ENCODE results near the gene KTN1.

KTN1 gene

DNA sequence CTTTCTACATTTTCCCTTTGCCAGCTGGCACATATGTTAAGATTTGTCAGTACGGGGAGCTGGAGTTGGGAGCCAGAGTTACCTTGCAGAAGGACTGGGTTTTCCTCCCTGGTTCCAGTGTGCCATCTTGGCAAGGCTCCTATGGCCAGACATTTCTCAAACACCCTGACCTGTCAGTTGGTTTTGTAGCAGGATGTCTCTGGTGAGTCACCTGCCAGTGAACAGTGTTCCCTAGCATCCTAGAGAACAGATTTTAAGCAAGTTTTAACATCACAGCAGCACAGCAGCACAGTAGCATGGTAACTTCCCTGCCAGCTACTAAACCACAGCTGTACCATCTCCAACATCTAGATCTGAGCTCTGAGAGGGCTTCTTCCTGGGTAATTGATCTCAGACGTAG, 26.2 kb upstream of the KTN1 start:
- TF ChIP-seq ZNF8 (CRISPR knock-in tag; IDR thresholded peaks at IDR 0.05) (no peak), ZNF565 (CRISPR knock-in tag; conservative IDR thresholded peaks at IDR 0.05; ENCODE audit: low read depth) (no peak)
- TF ChIP-seq, protein P1, sequence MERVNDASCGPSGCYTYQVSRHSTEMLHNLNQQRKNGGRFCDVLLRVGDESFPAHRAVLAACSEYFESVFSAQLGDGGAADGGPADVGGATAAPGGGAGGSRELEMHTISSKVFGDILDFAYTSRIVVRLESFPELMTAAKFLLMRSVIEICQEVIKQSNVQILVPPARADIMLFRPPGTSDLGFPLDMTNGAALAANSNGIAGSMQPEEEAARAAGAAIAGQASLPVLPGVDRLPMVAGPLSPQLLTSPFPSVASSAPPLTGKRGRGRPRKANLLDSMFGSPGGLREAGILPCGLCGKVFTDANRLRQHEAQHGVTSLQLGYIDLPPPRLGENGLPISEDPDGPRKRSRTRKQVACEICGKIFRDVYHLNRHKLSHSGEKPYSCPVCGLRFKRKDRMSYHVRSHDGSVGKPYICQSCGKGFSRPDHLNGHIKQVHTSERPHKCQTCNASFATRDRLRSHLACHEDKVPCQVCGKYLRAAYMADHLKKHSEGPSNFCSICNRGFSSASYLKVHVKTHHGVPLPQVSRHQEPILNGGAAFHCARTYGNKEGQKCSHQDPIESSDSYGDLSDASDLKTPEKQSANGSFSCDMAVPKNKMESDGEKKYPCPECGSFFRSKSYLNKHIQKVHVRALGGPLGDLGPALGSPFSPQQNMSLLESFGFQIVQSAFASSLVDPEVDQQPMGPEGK (CRISPR knock-in tag; IDR thresholded peaks at IDR 0.05; ENCODE audit: borderline replicate concordance) = no peak

DNA sequence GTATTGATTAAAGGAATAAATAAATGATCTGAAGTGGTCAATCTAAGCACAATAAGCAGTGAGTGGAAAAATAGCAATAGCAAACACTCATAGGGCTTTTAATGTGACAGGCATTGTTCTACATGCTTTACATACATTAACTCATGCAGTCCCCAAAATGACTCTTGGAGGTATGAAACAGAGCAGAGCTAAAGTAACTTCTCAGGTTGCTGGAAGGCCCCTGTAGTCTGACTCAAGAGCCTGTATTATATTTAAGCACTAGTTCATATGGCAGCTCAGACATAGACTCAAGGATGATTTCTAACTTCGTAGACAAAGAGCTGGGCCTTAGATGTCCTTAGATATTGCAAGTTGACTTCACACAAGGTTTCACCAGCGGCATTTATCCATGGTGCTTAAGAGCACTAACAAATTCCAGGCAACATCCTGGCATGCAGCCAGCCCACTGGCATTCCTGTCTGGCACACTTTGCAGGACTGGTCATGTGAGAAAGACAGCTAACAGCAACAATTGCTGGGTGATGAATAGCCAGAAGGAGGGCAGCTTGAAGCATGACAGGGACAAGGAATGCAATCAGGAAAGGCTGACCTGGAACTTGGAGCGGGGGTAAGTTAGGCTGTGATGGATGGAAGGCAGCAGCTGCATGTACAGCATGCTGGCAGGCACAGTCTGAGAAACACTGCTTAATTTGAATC, 22.9 kb upstream of the KTN1 start:
- TF ChIP-seq BACH2 (CRISPR knock-in tag; IDR thresholded peaks at IDR 0.05; ENCODE audit: borderline replicate concordance) = no peak
- TF ChIP-seq ZNF565 (CRISPR knock-in tag; conservative IDR thresholded peaks at IDR 0.05; ENCODE audit: low read depth) = no peak
- peak; percentile 40; the same call in 1 of the 2 replicates for TF ChIP-seq TOX (CRISPR knock-in tag; IDR thresholded peaks at IDR 0.05; ENCODE audit: borderline replicate concordance)
- peak; percentile 89 for TF ChIP-seq ISL1 (CRISPR knock-in tag; IDR thresholded peaks at IDR 0.05)
- peak; percentile 56 for TF ChIP-seq ZFP3 (CRISPR knock-in tag; IDR thresholded peaks at IDR 0.05)
- TF ChIP-seq, protein P2, sequence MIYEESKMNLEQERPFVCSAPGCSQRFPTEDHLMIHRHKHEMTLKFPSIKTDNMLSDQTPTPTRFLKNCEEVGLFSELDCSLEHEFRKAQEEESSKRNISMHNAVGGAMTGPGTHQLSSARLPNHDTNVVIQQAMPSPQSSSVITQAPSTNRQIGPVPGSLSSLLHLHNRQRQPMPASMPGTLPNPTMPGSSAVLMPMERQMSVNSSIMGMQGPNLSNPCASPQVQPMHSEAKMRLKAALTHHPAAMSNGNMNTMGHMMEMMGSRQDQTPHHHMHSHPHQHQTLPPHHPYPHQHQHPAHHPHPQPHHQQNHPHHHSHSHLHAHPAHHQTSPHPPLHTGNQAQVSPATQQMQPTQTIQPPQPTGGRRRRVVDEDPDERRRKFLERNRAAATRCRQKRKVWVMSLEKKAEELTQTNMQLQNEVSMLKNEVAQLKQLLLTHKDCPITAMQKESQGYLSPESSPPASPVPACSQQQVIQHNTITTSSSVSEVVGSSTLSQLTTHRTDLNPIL (CRISPR knock-in tag; IDR thresholded peaks at IDR 0.05; ENCODE audit: low read depth) = peak; percentile 66; the same call in 1 of the 2 replicates
- TF ChIP-seq CSDC2 (CRISPR knock-in tag; IDR thresholded peaks at IDR 0.05) = 0 out of 2 replicates have a peak, but pooled peaks have one; percentile 51
- TF ChIP-seq SNAI2 (CRISPR knock-in tag; IDR thresholded peaks at IDR 0.05) = peak; percentile 86
- TF ChIP-seq, protein P3, sequence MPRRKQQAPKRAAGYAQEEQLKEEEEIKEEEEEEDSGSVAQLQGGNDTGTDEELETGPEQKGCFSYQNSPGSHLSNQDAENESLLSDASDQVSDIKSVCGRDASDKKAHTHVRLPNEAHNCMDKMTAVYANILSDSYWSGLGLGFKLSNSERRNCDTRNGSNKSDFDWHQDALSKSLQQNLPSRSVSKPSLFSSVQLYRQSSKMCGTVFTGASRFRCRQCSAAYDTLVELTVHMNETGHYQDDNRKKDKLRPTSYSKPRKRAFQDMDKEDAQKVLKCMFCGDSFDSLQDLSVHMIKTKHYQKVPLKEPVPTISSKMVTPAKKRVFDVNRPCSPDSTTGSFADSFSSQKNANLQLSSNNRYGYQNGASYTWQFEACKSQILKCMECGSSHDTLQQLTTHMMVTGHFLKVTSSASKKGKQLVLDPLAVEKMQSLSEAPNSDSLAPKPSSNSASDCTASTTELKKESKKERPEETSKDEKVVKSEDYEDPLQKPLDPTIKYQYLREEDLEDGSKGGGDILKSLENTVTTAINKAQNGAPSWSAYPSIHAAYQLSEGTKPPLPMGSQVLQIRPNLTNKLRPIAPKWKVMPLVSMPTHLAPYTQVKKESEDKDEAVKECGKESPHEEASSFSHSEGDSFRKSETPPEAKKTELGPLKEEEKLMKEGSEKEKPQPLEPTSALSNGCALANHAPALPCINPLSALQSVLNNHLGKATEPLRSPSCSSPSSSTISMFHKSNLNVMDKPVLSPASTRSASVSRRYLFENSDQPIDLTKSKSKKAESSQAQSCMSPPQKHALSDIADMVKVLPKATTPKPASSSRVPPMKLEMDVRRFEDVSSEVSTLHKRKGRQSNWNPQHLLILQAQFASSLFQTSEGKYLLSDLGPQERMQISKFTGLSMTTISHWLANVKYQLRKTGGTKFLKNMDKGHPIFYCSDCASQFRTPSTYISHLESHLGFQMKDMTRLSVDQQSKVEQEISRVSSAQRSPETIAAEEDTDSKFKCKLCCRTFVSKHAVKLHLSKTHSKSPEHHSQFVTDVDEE (CRISPR knock-in tag; IDR thresholded peaks at IDR 0.05) = peak; percentile 71; the same call in 1 of the 2 replicates
- peak; percentile 94 for ATAC-seq

More for the DNA sequence above, 26.2 kb upstream of the KTN1 start:
- no peak for ATAC-seq

DNA sequence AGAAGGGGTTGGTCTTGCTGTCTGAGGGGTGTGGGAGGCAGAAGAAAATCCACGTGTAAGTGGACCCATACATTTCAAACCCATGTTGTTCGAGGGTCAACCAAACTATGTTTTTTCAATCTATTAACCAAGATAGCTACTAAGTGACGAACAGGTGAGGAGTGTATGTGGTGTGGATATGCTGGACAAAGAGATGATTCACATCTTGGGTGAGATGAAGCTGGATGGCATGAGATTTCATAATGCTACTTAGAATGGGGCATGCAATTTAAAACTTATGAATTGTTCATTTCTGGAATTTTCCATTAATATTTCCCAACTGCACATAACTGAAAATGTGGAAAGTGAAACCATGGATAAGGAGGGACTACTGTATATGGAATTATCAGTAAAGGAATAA, 17.9 kb upstream of the KTN1 start:
- TF ChIP-seq RARB (CRISPR knock-in tag; IDR thresholded peaks at IDR 0.05) = no peak
- TF ChIP-seq, protein P1 (CRISPR knock-in tag; IDR thresholded peaks at IDR 0.05; ENCODE audit: borderline replicate concordance) = no peak
- no peak for TF ChIP-seq ZNF70 (CRISPR knock-in tag; IDR thresholded peaks at IDR 0.05)
- TF ChIP-seq TCF4 (CRISPR knock-in tag; IDR thresholded peaks at IDR 0.05; ENCODE audit: borderline replicate concordance) = no peak
- no peak for TF ChIP-seq TOX (CRISPR knock-in tag; IDR thresholded peaks at IDR 0.05; ENCODE audit: borderline replicate concordance)
- TF ChIP-seq BACH2 (CRISPR knock-in tag; IDR thresholded peaks at IDR 0.05; ENCODE audit: borderline replicate concordance) = no peak
- no peak for TF ChIP-seq ZC3H10 (CRISPR knock-in tag; IDR thresholded peaks at IDR 0.05)
- TF ChIP-seq, protein P3 (CRISPR knock-in tag; IDR thresholded peaks at IDR 0.05) = no peak
- TF ChIP-seq ZNF8 (CRISPR knock-in tag; IDR thresholded peaks at IDR 0.05) = no peak
- TF ChIP-seq GLIS3 (CRISPR knock-in tag; IDR thresholded peaks at IDR 0.05) = no peak
- TF ChIP-seq ARNTL (CRISPR knock-in tag; IDR thresholded peaks at IDR 0.05; ENCODE audit: borderline replicate concordance, low read depth) = no peak
- TF ChIP-seq, protein P4, sequence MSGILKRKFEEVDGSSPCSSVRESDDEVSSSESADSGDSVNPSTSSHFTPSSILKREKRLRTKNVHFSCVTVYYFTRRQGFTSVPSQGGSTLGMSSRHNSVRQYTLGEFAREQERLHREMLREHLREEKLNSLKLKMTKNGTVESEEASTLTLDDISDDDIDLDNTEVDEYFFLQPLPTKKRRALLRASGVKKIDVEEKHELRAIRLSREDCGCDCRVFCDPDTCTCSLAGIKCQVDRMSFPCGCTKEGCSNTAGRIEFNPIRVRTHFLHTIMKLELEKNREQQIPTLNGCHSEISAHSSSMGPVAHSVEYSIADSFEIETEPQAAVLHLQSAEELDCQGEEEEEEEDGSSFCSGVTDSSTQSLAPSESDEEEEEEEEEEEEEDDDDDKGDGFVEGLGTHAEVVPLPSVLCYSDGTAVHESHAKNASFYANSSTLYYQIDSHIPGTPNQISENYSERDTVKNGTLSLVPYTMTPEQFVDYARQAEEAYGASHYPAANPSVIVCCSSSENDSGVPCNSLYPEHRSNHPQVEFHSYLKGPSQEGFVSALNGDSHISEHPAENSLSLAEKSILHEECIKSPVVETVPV (CRISPR knock-in tag; IDR thresholded peaks at IDR 0.05) = no peak
- no peak for TF ChIP-seq ZNF565 (CRISPR knock-in tag; conservative IDR thresholded peaks at IDR 0.05; ENCODE audit: low read depth)
- no peak for TF ChIP-seq ESRRG (CRISPR knock-in tag; IDR thresholded peaks at IDR 0.05)
- TF ChIP-seq ZFP3 (CRISPR knock-in tag; IDR thresholded peaks at IDR 0.05) = no peak
- no peak for TF ChIP-seq ISL1 (CRISPR knock-in tag; IDR thresholded peaks at IDR 0.05)
- TF ChIP-seq, protein P5, sequence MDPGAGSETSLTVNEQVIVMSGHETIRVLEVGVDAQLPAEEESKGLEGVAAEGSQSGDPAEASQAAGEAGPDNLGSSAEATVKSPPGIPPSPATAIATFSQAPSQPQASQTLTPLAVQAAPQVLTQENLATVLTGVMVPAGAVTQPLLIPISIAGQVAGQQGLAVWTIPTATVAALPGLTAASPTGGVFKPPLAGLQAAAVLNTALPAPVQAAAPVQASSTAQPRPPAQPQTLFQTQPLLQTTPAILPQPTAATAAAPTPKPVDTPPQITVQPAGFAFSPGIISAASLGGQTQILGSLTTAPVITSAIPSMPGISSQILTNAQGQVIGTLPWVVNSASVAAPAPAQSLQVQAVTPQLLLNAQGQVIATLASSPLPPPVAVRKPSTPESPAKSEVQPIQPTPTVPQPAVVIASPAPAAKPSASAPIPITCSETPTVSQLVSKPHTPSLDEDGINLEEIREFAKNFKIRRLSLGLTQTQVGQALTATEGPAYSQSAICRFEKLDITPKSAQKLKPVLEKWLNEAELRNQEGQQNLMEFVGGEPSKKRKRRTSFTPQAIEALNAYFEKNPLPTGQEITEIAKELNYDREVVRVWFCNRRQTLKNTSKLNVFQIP (CRISPR knock-in tag; IDR thresholded peaks at IDR 0.05; ENCODE audit: borderline replicate concordance, low read depth) = no peak
- no peak for TF ChIP-seq ZFP30 (CRISPR knock-in tag; IDR thresholded peaks at IDR 0.05)
- ATAC-seq = no peak
